Measurements from ENCODE around the gene NR1D1.

- TF ChIP-seq CTCF (conservative IDR thresholded peaks at IDR 0.05; ENCODE audit: low read length): no peak
- TF ChIP-seq EZH2phosphoT487 (IDR thresholded peaks at IDR 0.05; ENCODE audit: borderline replicate concordance, low read depth, low read length): no peak
Measured at GRCh38 chr17:40056379-40057015, 43.9 kb downstream of the NR1D1 start.
